GM18909 (cell line): ENCODE measurements around the gene UBA1.

ENCODE experiments used
- ATAC-seq: cut with Tn5 transposase; IDR thresholded peaks from one replicate; pipeline ENCODE4 v1.9.1; 2021; ENCODE audit warnings: mild to moderate bottlenecking; ENCODE audit not compliant: unreplicated experiment, poor library complexity

Gene UBA1

GRCh38 chrX:47169726-47170515 lies 23.7 kb upstream of the UBA1 start:
- ATAC-seq, result no peak

- no peak for ATAC-seq
These were observed 22.6 kb upstream of the UBA1 start for GRCh38 chrX:47170861-47171692.

GRCh38 chrX:47171996-47172395 lies 21.6 kb upstream of the UBA1 start:
- ATAC-seq, result no peak

GRCh38 chrX:47172549-47172948 lies 21.1 kb upstream of the UBA1 start:
- ATAC-seq, result no peak

GRCh38 chrX:47172971-47173792 lies 20.4 kb upstream of the UBA1 start:
- no peak for ATAC-seq

- ATAC-seq, result no peak
These were observed 19.3 kb upstream of the UBA1 start for GRCh38 chrX:47174376-47174775.

GRCh38 chrX:47174846-47175587 lies 18.6 kb upstream of the UBA1 start:
- ATAC-seq, result no peak

GRCh38 chrX:47175588-47175980 lies 18.0 kb upstream of the UBA1 start:
- ATAC-seq, result no peak

GRCh38 chrX:47176101-47176740 lies 17.4 kb upstream of the UBA1 start:
- no peak for ATAC-seq

GRCh38 chrX:47177079-47177478 lies 16.6 kb upstream of the UBA1 start:
- ATAC-seq, result no peak

GRCh38 chrX:47178337-47178736 lies 15.3 kb upstream of the UBA1 start:
- ATAC-seq, result no peak

GRCh38 chrX:47179221-47179927 lies 14.3 kb upstream of the UBA1 start:
- ATAC-seq, result no peak

- no peak for ATAC-seq
These were observed 13.7 kb upstream of the UBA1 start for GRCh38 chrX:47179928-47180255.

GRCh38 chrX:47180346-47180745 lies 13.3 kb upstream of the UBA1 start:
- no peak for ATAC-seq

GRCh38 chrX:47181301-47181700 lies 12.3 kb upstream of the UBA1 start:
- ATAC-seq, result no peak

- ATAC-seq, result no peak
These were observed 11.4 kb upstream of the UBA1 start for GRCh38 chrX:47182106-47182700.

- ATAC-seq, result no peak
These were observed 9.1 kb upstream of the UBA1 start for GRCh38 chrX:47184486-47184885.

GRCh38 chrX:47185241-47185640 lies 8.4 kb upstream of the UBA1 start:
- no peak for ATAC-seq
